ENCODE data around the gene TMEM126B.
"Not testable (repeated sequence)": the region's sequence is repeated elsewhere in the genome, so short reads cannot be mapped to it uniquely, and the experiment has no call there.

Gene TMEM126B

DNA sequence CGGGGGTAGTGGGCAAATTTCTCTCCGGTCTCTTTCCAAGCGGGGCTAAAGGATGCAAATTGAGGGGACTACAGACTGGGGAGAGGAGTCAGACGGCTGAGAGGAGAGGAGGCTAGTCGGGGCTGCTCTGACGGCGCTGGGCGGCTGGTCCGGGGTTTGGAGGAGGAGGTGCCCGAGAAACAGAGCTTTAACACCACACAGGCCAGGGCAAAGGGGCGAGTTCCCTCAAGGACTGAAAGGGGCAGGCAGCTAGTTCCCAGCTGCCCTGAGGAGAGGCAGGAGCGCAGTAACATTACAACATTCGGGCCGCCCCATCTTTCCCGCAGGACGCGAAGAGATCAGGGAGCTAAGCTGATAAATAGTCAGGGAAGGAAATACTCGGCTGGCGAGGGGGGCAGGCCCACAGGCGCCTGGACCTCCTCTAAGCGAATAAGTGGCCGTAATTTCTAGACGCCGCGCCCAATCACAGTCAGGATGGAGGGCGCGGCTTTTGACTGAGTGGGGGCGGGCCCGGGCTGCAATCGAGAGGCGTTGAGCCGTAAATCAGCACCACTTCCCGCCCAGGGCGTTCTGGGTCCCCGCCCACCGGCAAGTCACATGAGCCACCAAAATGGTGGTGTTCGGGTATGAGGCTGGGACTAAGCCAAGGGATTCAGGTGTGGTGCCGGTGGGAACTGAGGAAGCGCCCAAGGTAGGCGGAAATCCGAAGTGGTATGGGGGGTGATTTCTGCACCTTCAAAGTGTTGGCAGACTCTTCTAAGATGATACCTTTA is at the start of gene TMEM126B:
TMEM126B (plus strand) TSS at position 596 of the 773 bp plus-strand sequence; CDS start at position 611, 15 bp downstream.
- DNase-seq (ENCODE audit: low read depth in 3 of 3): peak; percentile 92 to 97 (median 93)

DNA sequence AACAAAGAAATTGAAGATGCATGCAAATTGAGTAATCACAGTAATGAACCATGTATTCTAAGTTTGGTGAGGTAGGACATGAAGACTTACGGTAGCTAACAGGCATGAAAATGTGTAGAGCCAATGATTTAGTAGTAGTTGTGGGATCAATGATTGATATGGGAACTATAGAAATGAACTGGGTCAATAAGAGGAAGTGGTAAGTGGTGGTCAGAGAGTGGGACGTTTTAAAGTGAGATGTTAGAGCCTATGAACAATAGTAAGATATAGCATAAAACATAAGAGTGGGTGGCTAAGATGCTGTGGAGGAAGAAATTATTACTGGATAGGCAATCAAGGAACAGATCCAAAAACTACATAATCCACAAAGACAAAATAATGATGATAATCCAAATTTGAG is 46.3 kb upstream of the TMEM126B start:
- DNase-seq (ENCODE audit: low read depth in 3 of 3): no peak

DNA sequence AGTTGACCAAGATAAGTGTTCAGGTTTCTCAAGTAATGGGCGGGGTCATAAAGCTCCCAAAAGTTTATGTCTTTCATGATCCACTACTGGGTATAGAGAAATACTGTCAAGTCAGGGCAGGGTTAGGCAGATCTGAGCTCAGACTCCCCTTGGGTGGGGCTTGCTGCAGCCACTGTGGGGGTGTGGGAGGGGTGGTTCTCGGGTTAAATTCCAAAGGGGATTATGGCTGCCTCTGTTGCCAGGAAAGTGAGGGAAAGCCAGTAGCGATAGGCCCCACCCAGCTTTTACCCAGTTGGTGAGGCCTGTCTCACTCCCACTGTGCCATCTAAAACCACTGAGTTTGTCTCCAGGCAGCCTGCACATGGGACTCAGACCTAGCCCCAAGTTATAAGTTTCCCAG is 39.0 kb upstream of the TMEM126B start:
- no peak for DNase-seq (ENCODE audit: low read depth in 3 of 3)

DNA sequence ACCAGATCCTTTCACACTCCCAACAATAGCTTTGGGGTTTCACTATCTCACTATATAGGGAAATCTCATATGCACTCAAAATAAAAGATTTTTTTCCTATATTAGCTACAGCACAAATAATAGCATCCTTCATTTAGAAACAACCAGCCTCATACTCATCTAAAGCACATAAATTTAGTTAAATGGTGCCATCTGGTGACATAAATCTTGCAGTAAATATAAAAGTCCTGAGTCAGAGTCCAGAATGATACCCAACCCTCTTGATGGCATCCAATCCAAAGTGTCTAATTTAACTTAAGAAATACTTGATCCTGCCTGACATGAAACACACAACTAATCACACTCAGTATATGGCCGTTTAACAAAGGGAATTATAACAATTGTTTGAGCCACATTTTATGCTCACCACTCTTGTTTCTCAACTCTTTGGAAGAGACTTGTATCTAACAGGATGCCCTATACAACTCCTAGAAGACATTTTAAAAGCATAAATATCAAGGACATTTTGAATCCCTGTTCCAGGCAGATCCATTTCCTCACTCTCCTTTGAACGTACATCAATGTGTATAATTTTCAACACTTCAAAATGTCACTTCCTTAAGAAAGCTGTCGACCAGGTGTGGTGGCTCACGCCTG is 37.4 kb upstream of the TMEM126B start:
- DNase-seq (ENCODE audit: low read depth in 3 of 3): no peak

DNA sequence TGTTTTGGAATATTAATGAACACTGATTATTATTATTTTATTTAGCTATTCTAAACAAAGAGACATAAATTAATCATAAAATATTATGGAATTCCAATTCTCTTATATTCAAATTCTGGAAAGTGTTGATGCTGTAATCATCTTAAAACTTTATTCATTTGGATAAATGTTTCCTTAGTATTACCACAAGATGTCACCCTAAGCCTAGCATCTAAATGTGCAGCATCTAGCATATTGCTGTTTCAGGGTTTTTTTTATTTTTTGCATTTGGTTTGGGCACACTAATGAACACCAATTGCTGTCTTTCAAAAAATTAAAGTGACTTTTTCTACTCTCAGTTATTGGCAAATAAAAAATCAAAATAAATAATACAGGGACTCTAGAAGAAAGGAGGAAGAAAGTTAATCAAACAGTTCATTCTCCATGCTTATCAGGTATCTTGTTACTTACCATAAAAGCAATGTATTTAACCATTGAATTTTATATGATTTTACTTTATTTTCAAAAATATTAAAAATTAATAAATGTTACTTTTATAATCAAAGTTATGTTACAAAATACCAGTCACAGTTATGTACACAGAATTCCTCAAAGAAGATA is 33.0 kb upstream of the TMEM126B start:
- DNase-seq (ENCODE audit: low read depth in 3 of 3): no peak

DNA sequence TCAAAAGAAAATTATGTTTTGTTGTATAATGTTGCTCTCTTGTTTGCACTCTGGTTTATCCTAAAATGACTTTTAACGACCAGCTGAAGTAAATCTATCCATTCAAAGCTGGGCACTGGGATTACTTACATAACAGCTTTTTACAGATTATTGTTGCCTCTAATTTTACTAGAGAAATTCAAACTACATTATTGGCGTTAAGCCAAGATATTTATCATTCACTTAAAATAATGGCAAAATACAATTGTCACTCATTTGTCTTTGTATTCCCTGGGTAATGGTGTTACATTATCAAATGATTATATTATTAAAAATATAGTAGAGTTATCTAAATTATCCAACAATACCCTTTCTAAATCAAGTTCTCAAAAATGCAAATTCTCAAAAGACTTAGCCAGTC is 31.5 kb upstream of the TMEM126B start:
- no peak for DNase-seq (ENCODE audit: low read depth in 3 of 3)

DNA sequence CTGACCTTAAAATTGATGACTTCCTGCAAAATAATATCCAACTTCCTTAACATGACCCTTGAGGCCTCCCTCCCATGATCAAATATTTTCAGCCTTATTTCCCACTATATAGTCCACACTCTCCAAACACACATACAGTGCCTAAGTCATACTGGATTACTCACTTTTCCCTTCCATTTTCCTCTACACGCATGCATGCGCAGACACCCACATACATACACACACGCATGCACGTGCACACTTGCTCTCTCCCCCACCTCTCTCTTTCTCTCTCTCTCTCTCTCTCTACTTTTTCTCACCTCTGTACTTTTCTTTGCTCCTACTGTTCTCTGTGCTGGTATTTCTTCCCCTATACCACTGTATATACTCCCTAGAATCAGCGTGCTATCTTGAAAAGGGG is 29.3 kb upstream of the TMEM126B start:
- DNase-seq (ENCODE audit: low read depth in 3 of 3): no peak

DNA sequence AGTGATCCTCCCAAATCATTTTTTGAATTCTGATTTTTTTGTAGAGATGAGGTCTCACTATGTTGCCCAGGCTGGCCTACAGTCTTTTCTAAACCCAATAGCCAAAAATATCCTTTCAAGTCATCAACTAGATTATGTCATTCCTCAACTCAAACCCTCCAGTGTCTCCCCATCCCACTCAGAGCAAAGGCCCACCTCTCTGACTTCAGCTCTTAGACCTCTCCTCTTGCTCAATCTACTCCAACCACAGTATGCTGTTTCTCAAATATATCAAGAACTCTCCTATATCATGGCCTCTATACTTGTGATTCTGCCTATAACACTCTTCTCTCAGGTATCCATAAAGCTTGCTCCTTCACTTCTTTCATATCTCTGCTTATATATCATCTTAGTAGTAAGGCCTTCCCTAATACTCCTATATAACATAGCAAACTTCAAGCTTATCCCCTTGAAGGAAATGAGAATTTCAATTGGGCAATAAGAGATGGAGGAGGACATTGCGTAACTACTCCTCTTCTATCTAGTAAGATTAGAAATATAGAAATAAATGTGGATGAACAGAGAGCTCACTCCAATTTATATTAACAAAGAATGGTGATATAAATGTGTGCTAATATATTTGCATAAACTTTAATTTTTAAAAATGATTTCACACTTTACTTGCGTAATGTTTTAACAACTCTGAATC is 25.7 kb upstream of the TMEM126B start:
- no peak for DNase-seq (ENCODE audit: low read depth in 3 of 3)

DNA sequence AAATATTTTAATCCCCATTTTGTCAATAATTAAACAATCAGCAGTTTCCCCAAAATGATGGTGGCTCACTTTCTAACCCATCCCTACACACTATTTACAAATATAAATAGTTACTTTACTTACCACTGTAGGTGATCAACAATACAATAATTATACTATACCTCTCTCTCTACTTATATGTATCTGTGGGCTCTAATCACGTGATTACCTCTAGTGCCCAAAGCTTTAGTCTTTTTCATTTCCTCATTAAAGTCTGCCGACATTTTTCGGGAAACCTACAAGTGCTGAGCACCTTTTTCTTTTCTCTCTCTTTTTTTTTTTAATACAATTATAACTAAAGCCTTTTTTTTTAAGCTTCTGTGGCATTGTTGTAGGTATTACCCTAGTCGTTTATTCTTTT is 25.2 kb upstream of the TMEM126B start:
- no peak for DNase-seq (ENCODE audit: low read depth in 3 of 3)

DNA sequence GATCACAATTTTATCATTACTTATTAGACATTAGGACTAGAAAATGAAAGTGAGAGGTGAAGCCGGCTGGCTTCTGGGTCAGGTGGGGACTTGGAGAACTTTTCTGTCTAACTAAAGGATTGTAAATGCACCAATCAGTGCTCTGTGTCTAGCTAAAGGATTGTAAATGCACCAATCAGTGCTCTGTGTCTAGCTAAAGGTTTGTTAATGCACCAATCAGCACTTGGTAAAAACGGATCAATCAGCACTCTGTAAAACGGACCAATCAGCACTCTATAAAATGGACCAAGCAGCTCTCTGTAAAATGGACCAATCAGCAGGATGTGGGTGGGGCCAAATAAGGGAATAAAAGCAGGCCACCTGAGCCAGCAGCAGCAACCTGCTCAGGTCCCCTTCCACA is 22.2 kb upstream of the TMEM126B start:
- DNase-seq (ENCODE audit: low read depth in 3 of 3): not testable (repeated sequence)

DNA sequence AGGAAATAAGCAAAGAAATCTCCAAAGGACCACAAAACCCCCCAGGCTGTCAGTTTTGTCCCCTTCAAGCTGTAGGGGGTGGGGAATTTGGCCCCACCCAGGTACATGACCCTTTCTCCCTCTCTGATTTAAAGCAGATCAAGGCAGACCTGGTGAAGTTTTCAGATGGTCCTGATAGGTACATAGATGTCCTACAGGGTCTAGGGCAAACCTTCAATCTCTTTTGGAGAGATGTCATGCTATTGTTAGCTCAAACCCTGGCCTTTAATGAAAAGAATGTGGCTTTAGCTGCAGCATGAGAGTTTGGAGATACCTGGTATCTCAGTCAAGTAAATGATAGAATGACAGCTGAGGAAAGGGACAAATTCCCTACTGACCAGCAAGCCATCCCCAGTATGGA is 19.8 kb upstream of the TMEM126B start:
- not testable (repeated sequence) for DNase-seq (ENCODE audit: low read depth in 3 of 3)

DNA sequence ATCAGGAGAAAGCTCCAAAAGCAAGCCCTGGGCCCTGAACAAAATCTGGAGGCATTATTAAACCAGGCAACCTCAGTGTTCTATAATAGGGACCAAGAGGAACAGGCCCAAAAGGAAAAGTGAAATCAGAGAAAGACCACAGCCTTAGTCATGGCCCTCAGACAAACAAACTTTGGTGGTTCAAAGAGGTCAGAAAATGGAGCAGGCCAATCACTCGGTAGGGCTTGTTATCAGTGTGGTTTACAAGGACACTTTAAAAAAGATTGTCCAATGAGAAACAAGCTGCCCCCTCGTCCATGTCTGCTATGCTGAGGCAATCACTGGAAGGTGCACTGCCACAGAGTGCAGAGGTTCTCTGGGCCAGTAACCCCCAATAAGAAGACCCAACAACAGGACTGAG is 19.1 kb upstream of the TMEM126B start:
- not testable (repeated sequence) for DNase-seq (ENCODE audit: low read depth in 3 of 3)

DNA sequence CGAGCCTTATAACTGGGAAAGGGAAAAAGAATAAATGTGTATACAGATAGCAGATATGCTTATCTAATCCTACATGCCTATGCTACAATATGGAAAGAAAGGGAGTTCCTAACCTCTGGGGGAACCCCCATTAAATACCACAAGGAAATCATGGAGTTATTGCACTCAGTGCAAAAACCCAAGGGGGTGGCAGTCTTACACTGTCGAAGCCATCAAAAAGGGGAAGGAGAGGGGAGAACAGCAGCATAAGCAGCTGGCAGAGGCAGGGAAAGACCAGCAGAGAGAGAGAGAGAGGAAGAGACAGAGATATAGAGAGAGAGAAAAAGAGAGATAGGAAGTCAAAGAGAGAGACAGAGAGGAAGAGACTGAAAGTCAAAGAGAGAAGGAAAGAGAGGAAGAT is 16.8 kb upstream of the TMEM126B start:
- not testable (repeated sequence) for DNase-seq (ENCODE audit: low read depth in 3 of 3)

DNA sequence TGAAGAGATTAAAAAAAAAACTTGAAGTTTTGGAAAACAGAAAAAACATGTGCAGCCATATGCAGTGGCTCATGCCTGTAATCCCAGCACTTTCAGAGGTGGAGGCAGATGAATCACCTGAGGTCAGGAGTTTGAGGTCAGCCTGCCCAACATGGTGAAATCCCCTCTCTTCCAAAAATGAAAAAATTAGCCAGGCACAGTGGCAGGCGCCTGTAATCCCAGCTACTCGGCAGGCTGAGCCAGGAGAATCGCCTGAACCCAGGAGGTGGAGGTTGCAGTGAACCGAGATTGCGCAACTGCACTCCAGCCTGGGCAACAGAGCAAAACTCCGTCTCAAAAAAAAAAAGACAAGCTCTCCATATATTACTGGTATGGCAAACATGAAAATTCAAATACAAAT is 8.9 kb upstream of the TMEM126B start:
- no peak for DNase-seq (ENCODE audit: low read depth in 3 of 3)

DNA sequence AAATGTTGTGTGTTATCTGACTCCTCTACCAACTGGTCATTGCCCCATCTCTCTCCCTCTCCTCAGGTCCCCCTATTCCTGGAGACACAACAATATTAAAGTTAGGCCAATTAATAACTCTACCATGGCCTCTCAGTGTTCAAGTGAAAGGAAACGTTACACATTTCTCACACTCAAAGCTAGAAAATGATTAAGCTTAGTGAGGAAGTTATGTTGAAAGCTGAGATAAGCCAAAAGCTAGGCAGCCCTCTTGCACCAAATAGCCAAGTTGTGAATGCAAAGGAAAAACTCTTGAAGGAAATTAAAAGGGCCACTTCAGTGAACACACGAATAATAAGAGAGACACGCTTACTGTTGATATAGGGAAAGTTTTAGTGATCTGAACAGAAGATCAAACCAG is 8.1 kb upstream of the TMEM126B start:
- no peak for DNase-seq (ENCODE audit: low read depth in 3 of 3)

DNA sequence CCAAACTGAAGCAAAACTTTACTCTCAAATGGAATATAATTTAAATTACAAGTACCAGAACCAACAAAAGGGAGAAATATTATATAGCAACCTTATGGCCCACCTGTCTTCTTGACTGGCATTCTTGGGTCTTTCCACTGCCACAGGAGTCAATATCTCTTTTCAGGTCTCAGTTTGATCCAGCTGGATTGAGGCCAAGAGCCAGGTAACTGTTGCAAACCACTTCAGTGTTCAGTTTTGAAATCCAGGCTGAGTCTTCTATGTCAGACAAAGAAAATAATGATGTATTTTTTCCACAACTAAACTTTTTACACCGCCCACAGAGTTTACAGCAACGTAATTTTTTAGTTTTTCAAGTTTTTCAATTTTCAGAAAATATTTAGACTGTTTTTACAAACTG is 1.9 kb upstream of the TMEM126B start:
- no peak for DNase-seq (ENCODE audit: low read depth in 3 of 3)

DNA sequence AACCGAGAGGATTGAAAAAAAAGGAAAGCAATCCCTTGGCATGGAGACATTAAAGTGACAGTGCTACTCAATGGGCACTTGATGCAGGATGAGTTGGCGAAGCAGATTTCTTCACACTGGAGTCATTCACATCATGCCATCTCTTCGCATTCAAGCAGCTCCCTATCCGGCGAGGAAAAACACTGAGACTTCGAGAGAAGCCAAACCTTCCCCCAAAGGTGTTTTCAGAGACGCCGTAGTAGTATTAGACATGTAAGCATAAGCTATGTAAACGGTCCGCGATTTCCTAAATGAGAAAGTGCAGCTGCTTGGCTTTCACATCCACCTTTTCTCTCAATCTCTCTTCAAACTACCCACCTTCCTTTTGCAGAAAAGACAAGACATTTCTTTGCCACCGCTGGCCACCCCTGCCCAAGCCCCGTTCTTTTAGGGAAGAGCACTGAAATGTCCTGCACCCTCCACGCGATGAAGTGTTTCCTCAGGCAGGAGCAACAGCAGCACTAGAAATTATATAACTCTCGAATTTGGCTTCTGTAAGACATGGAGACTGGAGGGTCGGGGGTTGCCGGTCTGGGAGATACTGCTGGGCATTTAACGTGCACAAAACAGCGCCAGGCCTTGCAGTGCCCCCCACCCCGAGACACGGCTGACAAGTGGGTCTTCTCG is 928 bp upstream of the TMEM126B start, which contains the start of gene DLG2:
DLG2 (minus strand) TSS at position 13 of the 666 bp plus-strand sequence.
- no peak for DNase-seq (ENCODE audit: low read depth in 3 of 3)

DNA sequence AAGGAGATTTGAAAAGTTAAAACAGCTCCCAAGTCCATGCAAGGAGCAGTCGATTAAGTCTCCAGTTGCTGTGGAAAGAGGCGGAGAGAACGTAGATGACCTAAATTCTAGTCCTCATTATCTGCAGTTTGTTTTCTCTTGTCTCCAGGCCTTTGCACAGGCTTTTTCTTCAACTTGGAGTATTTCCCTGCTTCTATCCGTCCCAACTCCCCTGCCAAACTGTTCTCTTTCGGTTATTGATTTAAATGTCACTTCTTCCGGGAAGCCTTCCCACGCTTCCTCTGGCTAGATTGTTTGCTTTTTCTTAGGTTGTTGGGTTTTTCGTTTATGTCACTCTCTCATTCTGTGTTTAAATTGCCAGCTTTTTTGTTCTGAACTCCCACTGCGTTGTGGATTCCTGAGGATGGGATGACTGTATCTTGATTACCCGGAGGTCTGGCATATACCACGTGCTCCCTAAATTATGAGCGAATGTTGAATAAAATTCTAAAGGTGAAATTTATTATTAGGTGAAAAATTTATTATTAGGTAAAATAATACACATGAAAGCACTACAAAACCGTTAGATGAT is 463 bp downstream of the TMEM126B start:
- peak in 1 of 3 donors; percentile 23 for DNase-seq (ENCODE audit: low read depth in 3 of 3)

DNA sequence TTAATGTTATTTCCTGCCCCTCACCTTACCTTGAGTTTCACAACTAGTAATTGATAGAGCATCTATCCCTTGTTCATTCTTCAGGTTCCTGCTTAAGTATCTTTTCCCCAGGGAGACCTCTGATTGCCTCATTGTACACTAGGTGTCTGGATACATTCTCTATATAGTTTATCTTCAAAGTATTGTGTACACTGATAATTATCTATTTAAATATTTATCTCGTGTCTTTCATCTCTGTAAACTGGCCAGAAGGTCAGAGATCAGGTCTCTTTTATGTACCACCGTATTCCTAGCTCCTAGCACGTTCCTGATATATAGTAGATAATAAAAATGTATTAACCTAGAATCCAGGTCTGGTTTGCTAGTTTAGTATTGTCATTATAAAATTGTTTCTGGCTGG is 6.4 kb downstream of the TMEM126B start:
- no peak for DNase-seq (ENCODE audit: low read depth in 3 of 3)

DNA sequence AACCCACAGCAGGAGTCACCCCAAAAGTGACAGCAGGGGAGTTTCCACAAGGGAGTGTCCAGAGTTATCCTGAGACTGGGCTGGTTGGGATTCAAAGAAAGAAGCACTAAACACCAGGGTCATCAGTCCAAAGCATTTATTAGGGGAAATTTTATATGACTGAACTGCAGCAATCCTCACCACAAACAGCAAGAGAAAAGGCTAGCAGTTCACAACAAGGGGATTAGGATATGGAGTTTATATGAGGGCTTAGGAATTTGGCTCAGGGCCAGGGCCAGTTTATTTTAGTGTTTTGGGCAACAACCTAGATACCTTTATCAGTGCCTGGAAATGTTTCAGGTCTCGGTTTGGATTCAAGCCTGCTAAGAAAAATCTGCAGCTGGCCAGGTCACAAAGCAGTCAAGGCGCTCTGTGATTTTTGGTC is 14.8 kb downstream of the TMEM126B start:
- DNase-seq (ENCODE audit: low read depth in 3 of 3): no peak

DNA sequence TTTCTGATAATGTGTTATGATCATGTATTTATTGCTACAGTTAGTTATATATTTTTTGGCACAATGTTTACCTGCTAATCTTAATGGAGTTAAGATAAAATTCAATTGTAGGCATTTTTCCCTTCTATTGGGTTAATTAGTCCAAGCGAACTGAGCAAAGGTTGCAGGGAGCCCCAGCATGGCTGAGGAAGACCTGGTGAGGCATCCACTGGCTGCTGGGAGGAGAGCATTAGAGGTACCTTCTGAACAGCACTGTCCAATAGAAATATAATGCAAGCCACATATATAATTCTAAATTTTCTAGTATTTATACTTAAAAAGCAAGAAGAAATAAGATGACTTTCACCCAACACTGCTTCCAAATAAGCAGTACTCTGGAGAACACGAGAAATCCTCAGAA is 18.7 kb downstream of the TMEM126B start:
- no peak for DNase-seq (ENCODE audit: low read depth in 3 of 3)

Measured in stimulated activated CD4-positive, alpha-beta T cell treated with anti-CD3 and anti-CD28 coated beads, TNF-alpha, amount 100 ng/mL, for 48 hours (primary cell).